GM12878 (cell line): Measurements from ENCODE around the gene ZNF710. TPM values are rescaled to one million over a fixed set of nuclear protein-coding genes. Genes with fewer than 3 reads are reported as not detected.

Experiments used
- ATAC-seq: fragments of 200-7000 bp; cut with Tn5 transposase; 3 replicates; pipeline ENCODE4 v1.9.1; 2020; ENCODE audit warnings: mild to moderate bottlenecking, moderate library complexity
- BruUV-seq: library from RNA; stranded (reverse); fragments of 400-500 nt; replicated peaks from 2 replicates; lab custom pipeline; 2021; lab: Mats Ljungman, UMichigan
- CTCF ChIA-PET: fragments of 300-600 bp; sonication (Branson Sonifier 250); formaldehyde crosslinking; extraction: SDS; loops from one replicate; lab custom pipeline; 2021; ENCODE audit warnings: inconsistent platforms; lab: Yijun Ruan, JAX
- POLR2A ChIA-PET: fragments of 350-600 bp; formaldehyde crosslinking; extraction: SDS; loops from one replicate; lab custom pipeline; 2021; ENCODE audit warnings: inconsistent platforms; lab: Charles Lee
- RAD21 ChIA-PET: fragments of 300-600 bp; sonication (Branson Sonifier 250); formaldehyde crosslinking; loops from one replicate; lab custom pipeline; 2023; ENCODE audit warnings: antibody characterized with exemption; ENCODE audit not compliant: unreplicated experiment; lab: Charles Lee
- SMC1A ChIA-PET: fragments of 300-600 bp; sonication (Branson Sonifier 250); formaldehyde crosslinking; loops from one replicate; lab custom pipeline; 2023; ENCODE audit not compliant: unreplicated experiment, uncharacterized antibody; lab: Charles Lee
- DNase-seq: peaks from one replicate; pipeline ENCODE4 v3.0.0-alpha.2; 2011; ENCODE audit warnings: low read depth, low spot score
- FAIRE-seq: peaks from 3 replicates; lab custom pipeline; 2011; peaks lifted over from hg19 to GRCh38; lab: Jason Lieb, UNC
- H2AFZ ChIP-seq: 2 replicates; pipeline ENCODE4 v1.6.0; 2011; ENCODE audit warnings: low read depth, low read length, control low read depth; ENCODE audit not compliant: control insufficient read depth
- H3K27ac ChIP-seq: 2 replicates; pipeline ENCODE4 v1.5.1; 2011; ENCODE audit warnings: control low read depth; ENCODE audit not compliant: control insufficient read depth, insufficient read depth
- H3K27me3 ChIP-seq, 2 experiments: replicated peaks in 1 of 2; 2 replicates each; pipeline versions ENCODE4 v1.6.0 to v1.6.1; 2011; ENCODE audit warnings: low read length in 1 of 2; ENCODE audit not compliant: control insufficient read depth in 2 of 2, insufficient read depth in 2 of 2
- H3K36me3 ChIP-seq, 2 experiments: 2 replicates each; pipeline ENCODE4 v1.5.1; 2011; ENCODE audit warnings: low read length in 1 of 2; ENCODE audit not compliant: control insufficient read depth in 2 of 2, insufficient read depth in 2 of 2
- H3K4me1 ChIP-seq: 2 replicates; pipeline ENCODE4 v1.6.1; 2011; ENCODE audit warnings: mild to moderate bottlenecking, low read length, moderate library complexity, mixed read lengths; ENCODE audit not compliant: control insufficient read depth, insufficient read depth
- H3K4me2 ChIP-seq: 2 replicates; pipeline ENCODE4 v1.6.0; 2011; ENCODE audit warnings: control low read depth; ENCODE audit not compliant: control insufficient read depth, insufficient read depth
- H3K4me3 ChIP-seq: fragments of 200-600 bp; sonication (generic); 2 replicates; pipeline ENCODE4 v1.5.1; 2016
- H3K79me2 ChIP-seq: 2 replicates; pipeline ENCODE4 v1.6.0; 2011; ENCODE audit warnings: low read length; ENCODE audit not compliant: control insufficient read depth, insufficient read depth
- H3K9ac ChIP-seq: 2 replicates; pipeline ENCODE4 v1.8.0; 2011; ENCODE audit warnings: low read length, control low read depth, mixed read lengths; ENCODE audit not compliant: control insufficient read depth, insufficient read depth
- H3K9me3 ChIP-seq: replicated peaks from 3 replicates; pipeline ENCODE4 v1.5.1; 2011; ENCODE audit warnings: mild to moderate bottlenecking, low read length; ENCODE audit not compliant: control insufficient read depth, insufficient read depth
- H4K20me1 ChIP-seq: 2 replicates; pipeline ENCODE4 v1.6.0; 2011; ENCODE audit not compliant: control insufficient read depth, insufficient read depth
- CBFB ChIP-seq: IDR thresholded peaks from 2 replicates; pipeline ENCODE4 v1.6.1; 2016; ENCODE audit warnings: antibody characterized with exemption, low read depth
- ELK1 ChIP-seq: IDR thresholded peaks from 2 replicates; pipeline ENCODE4 v1.6.1; 2012; ENCODE audit warnings: low read depth, low read length, improper control_type of control experiment
- KLF5 ChIP-seq: fragments of 450-650 bp; IDR thresholded peaks from 2 replicates; pipeline ENCODE4 v1.6.1; 2014; ENCODE audit warnings: mild to moderate bottlenecking; ENCODE audit not compliant: partially characterized antibody
- STAT1 ChIP-seq: fragments of 450-650 bp; conservative IDR thresholded peaks from 2 replicates; pipeline ENCODE4 v1.6.1; 2014; ENCODE audit warnings: antibody characterized with exemption, mild to moderate bottlenecking
- TBL1XR1 ChIP-seq: IDR thresholded peaks from 2 replicates; pipeline ENCODE4 v1.6.1; 2012; ENCODE audit warnings: low read depth, low read length, improper control_type of control experiment
- TCF7 ChIP-seq: IDR thresholded peaks from 2 replicates; pipeline ENCODE4 v1.6.1; 2014; ENCODE audit warnings: antibody characterized with exemption, borderline replicate concordance
- ZBTB11 ChIP-seq: fragments of 450-650 bp; formaldehyde crosslinking; IDR thresholded peaks from 2 replicates; pipeline ENCODE4 v1.5.0; 2022; ENCODE audit warnings: mild to moderate bottlenecking, missing genetic modification characterization
- ZNF274 ChIP-seq: IDR thresholded peaks from one replicate; pipeline ENCODE4 v1.8.0; 2011; ENCODE audit not compliant: insufficient read length, insufficient read depth
- ZNF622 ChIP-seq: fragments of 450-650 bp; IDR thresholded peaks from 2 replicates; pipeline ENCODE4 v1.6.1; 2017; ENCODE audit warnings: mild to moderate bottlenecking, inconsistent platforms
- WGBS: methylation state at CpG from one replicate; pipeline ENCODE4 v1.1.6; 2016; ENCODE audit warnings: low lambda C conversion rate; ENCODE audit not compliant: insufficient replicate concordance, insufficient coverage; ENCODE audit errors: missing lambda C conversion rate; 5-methylcytosine and 5-hydroxymethylcytosine counted together
- in situ Hi-C: fragments of 300-500 bp; cut with MboI; formaldehyde crosslinking; loops from 9 replicates; pipeline ENCODE4 v1.14.3; 2018; ENCODE audit warnings: mixed read lengths
- intact Hi-C: fragments of 100-400 bp; cut with micrococcal nuclease; formaldehyde crosslinking; loops from one replicate; pipeline ENCODE4 v1.14.2; 2022; ENCODE audit not compliant: unreplicated experiment
- polyA plus RNA-seq, 11 experiments: library from polyadenylated mRNA; depleted of rRNA in 4 of 11; unstranded in 6 of 11; stranded (reverse) in 5 of 11; fragments of >200 nt; fragmentation: Nextera tagmentation in 4 of 11; fragmentation: Illumina TruSeq in 1 of 11; extraction: Ambion mirVana in 4 of 11; extraction: Trizol in 1 of 11; gene quantifications; 1 replicate in 1 of 11; 2 replicates in 10 of 11; pipeline versions ENCODE4 v1.2.1 to v1.2.3, GENCODE V29; 2011 to 2016; ENCODE audit warnings: inconsistent platforms in 2 of 11, missing spikeins in 2 of 11, low read depth in 1 of 11
- total RNA-seq, 4 experiments: library from RNA; depleted of rRNA in 3 of 4; stranded (reverse); fragments of >200 nt in 3 of 4; fragmentation: Illumina TruSeq in 1 of 4; extraction: Trizol in 1 of 4; gene quantifications; 2 replicates each; pipeline versions ENCODE4 v1.2.1 to v1.2.3, GENCODE V29; 2013 to 2021

Gene ZNF710
- total and polyA plus RNA-seq, 10 of the 15 experiments (the other 5 are each of a cell fraction or from before 2014, with no cell fraction given): 1.4 to 43.5 (median 9.8) TPM

- Histone ChIP-seq H2AFZ (no peak overlapping the region), H3K4me3 (no peak overlapping the region), H4K20me1 (no peaks in the 10 kb centered on the region), H3K4me2 (no peak overlapping the region), H3K27ac (no peak overlapping the region), H3K79me2 (peaks cover 23% of the 10 kb centered on the region), H3K9ac (no peak overlapping the region), H3K36me3 (peaks cover 0 to 2% of the 10 kb centered on the region in 2 experiments; a peak in 2 of 4 replicates), H3K4me1 (peaks cover 17% of the 10 kb centered on the region), H3K9me3 (no peaks in the 10 kb centered on the region), H3K27me3 (no peaks in the 10 kb centered on the region)
- CTCF ChIA-PET: no interaction called here
- FAIRE-seq: no peak
- intact Hi-C loops: no loop called here
- BruUV-seq: no TSS peak
- RAD21 ChIA-PET: interaction anchor here (1.3 kb wide), 1 partner anchor 15 kb away, joined by 3 read pairs; no protein-coding TSS in a partner anchor
- in situ Hi-C loops: no loop called here
- no peak for ATAC-seq
- SMC1A ChIA-PET: interaction anchor here (0.6 to 1.0 kb wide), 4 partner anchors 18 to 33 kb away, joined by 3 to 4 read pairs (median 3); no protein-coding TSS in a partner anchor
- no peak for TF ChIP-seq ZNF622
- 95% methylated on average over 21 of the region's 22 CpGs for WGBS
- POLR2A ChIA-PET: no interaction called here
- DNase-seq: no peak
These were observed 48.8 kb downstream of the ZNF710 start for GRCh38 chr15:90049666-90050604.

GRCh38 chr15:90051874-90052273 is 50.8 kb downstream of the ZNF710 start:
- intact Hi-C loops (no loop called here), in situ Hi-C loops (no loop called here)
- Histone ChIP-seq H3K36me3 (peaks cover 0 to 2% of the 10 kb centered on the region in 2 experiments; a peak in 3 of 4 replicates), H3K27ac (no peak overlapping the region), H3K4me1 (peaks cover 5% of the 10 kb centered on the region), H3K79me2 (peaks cover 8% of the 10 kb centered on the region), H3K27me3 (no peaks in the 10 kb centered on the region), H3K4me2 (no peak overlapping the region), H3K9me3 (no peaks in the 10 kb centered on the region), H3K9ac (no peak overlapping the region), H2AFZ (no peak overlapping the region), H3K4me3 (no peak overlapping the region), H4K20me1 (no peaks in the 10 kb centered on the region)
- ChIA-PET POLR2A (no interaction called here), SMC1A (interaction anchor here (1.0 kb wide), 2 partner anchors 20 to 35 kb away, joined by 3 to 4 read pairs; no protein-coding TSS in a partner anchor), RAD21 (no interaction called here), CTCF (no interaction called here)
- no TSS peak for BruUV-seq
- ATAC-seq (no peak), FAIRE-seq (no peak), DNase-seq (no peak)
- 80% methylated on average over 5 of the region's 5 CpGs for WGBS
- TF ChIP-seq ELK1 (no peak), STAT1 (no peak), CBFB (no peak), TBL1XR1 (no peak), KLF5 (no peak), ZBTB11 (CRISPR knock-in tag) (no peak), ZNF274 (no peak), TCF7 (no peak)
